ENCODE measurements around the gene COL6A2.
"Not testable (repeated sequence)": the region's sequence is repeated elsewhere in the genome, so short reads cannot be mapped to it uniquely, and the experiment has no call there.

- TF ChIP-seq POLR2AphosphoS5 (IDR thresholded peaks at IDR 0.05; ENCODE audit: low read depth, low read length); CBX3 (IDR thresholded peaks at IDR 0.05; ENCODE audit: low read depth); ZNF274 (IDR thresholded peaks at IDR 0.05; ENCODE audit: low read depth, low read length); EZH2phosphoT487 (IDR thresholded peaks at IDR 0.05; ENCODE audit: borderline replicate concordance); TCF7L2 (IDR thresholded peaks at IDR 0.05; ENCODE audit: borderline replicate concordance, extremely low read depth, insufficient read depth, insufficient read length); JUND (IDR thresholded peaks at IDR 0.05); POLR2A (IDR thresholded peaks at IDR 0.05; ENCODE audit: borderline replicate concordance, extremely low read depth, insufficient read depth, insufficient read length); ATF3 (IDR thresholded peaks at IDR 0.05); ZBTB33 (IDR thresholded peaks at IDR 0.05; ENCODE audit: extremely low read depth, insufficient replicate concordance, low read length); ZFX (IDR thresholded peaks at IDR 0.05); SP1 (IDR thresholded peaks at IDR 0.05; ENCODE audit: low read depth); EZH2 (IDR thresholded peaks at IDR 0.05): not testable (repeated sequence)
- TF ChIP-seq, protein P1, sequence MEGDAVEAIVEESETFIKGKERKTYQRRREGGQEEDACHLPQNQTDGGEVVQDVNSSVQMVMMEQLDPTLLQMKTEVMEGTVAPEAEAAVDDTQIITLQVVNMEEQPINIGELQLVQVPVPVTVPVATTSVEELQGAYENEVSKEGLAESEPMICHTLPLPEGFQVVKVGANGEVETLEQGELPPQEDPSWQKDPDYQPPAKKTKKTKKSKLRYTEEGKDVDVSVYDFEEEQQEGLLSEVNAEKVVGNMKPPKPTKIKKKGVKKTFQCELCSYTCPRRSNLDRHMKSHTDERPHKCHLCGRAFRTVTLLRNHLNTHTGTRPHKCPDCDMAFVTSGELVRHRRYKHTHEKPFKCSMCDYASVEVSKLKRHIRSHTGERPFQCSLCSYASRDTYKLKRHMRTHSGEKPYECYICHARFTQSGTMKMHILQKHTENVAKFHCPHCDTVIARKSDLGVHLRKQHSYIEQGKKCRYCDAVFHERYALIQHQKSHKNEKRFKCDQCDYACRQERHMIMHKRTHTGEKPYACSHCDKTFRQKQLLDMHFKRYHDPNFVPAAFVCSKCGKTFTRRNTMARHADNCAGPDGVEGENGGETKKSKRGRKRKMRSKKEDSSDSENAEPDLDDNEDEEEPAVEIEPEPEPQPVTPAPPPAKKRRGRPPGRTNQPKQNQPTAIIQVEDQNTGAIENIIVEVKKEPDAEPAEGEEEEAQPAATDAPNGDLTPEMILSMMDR (IDR thresholded peaks at IDR 0.05 in 2 of 3, conservative IDR thresholded peaks at IDR 0.05 in 1 of 3; ENCODE audit: borderline replicate concordance in 1 of 3, insufficient read depth in 1 of 3, low read depth in 2 of 3, low read length in 2 of 3): not testable (repeated sequence)
- TF ChIP-seq, protein P2, sequence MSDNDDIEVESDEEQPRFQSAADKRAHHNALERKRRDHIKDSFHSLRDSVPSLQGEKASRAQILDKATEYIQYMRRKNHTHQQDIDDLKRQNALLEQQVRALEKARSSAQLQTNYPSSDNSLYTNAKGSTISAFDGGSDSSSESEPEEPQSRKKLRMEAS (IDR thresholded peaks at IDR 0.05): not testable (repeated sequence)
Measured at GRCh38 chr21:46176443-46177129, 78.7 kb downstream of the COL6A2 start.

Measured in HCT116 (cell line).